Stromal cell of bone marrow (primary cell): ENCODE results near the gene MAP4K1.
A peak's percentile ranks its signal among the peaks of the same experiment; 100 is the strongest.

Source experiments
- DNase-seq: peaks from one replicate; pipeline ENCODE4 v3.0.0-alpha.2; 2012; ENCODE audit warnings: low read depth

The MAP4K1 gene

GRCh38 chr19:38617764-38618589, at the start of gene MAP4K1:
TSS of gene MAP4K1 (minus strand) at chr19:38617953. CDS start at chr19:38617895, 58 bp downstream.
- DNase-seq = no peak

GRCh38 chr19:38666663-38667511, 49.1 kb upstream of the MAP4K1 start:
- peak; percentile 71 for DNase-seq

- no peak for DNase-seq
Observed at GRCh38 chr19:38665950-38666662, 48.4 kb upstream of the MAP4K1 start.

GRCh38 chr19:38665219-38665931, 47.6 kb upstream of the MAP4K1 start:
- no peak for DNase-seq

- no peak for DNase-seq
Observed at GRCh38 chr19:38664503-38665211, 46.9 kb upstream of the MAP4K1 start.

GRCh38 chr19:38663957-38664502, 46.3 kb upstream of the MAP4K1 start:
- DNase-seq = no peak

- DNase-seq = no peak
Observed at GRCh38 chr19:38663156-38663651, 45.5 kb upstream of the MAP4K1 start.

GRCh38 chr19:38662537-38663155, 44.9 kb upstream of the MAP4K1 start:
- DNase-seq = no peak

GRCh38 chr19:38661996-38662395, 44.2 kb upstream of the MAP4K1 start:
- DNase-seq = no peak

- no peak for DNase-seq
Observed at GRCh38 chr19:38661136-38661535, 43.4 kb upstream of the MAP4K1 start.

- DNase-seq = no peak
Observed at GRCh38 chr19:38660724-38661123, 43.0 kb upstream of the MAP4K1 start.

GRCh38 chr19:38658462-38659306, 40.9 kb upstream of the MAP4K1 start:
- peak; percentile 100 for DNase-seq

- DNase-seq = peak; percentile 76
Observed at GRCh38 chr19:38657633-38658222, 40.0 kb upstream of the MAP4K1 start.

- DNase-seq = peak; percentile 63
Observed at GRCh38 chr19:38656171-38656981, 38.6 kb upstream of the MAP4K1 start.

- no peak for DNase-seq
Observed at GRCh38 chr19:38655148-38655824, 37.5 kb upstream of the MAP4K1 start.

- DNase-seq = no peak
Observed at GRCh38 chr19:38654628-38655055, 36.9 kb upstream of the MAP4K1 start.

- peak; percentile 48 for DNase-seq
Observed at GRCh38 chr19:38653028-38653571, 35.3 kb upstream of the MAP4K1 start.
